NCI-H2029 treated with DMSO at 0.1 percent for 48 hours (cell line): ENCODE measurements around the gene C1S.
"Not testable (repeated sequence)": the region's sequence is repeated elsewhere in the genome, so short reads cannot be mapped to it uniquely, and the experiment has no call there.

Experiments
- DNase-seq: peaks from one replicate; lab custom pipeline; 2025; lab: John Stamatoyannopoulos, UW

C1S gene

DNA sequence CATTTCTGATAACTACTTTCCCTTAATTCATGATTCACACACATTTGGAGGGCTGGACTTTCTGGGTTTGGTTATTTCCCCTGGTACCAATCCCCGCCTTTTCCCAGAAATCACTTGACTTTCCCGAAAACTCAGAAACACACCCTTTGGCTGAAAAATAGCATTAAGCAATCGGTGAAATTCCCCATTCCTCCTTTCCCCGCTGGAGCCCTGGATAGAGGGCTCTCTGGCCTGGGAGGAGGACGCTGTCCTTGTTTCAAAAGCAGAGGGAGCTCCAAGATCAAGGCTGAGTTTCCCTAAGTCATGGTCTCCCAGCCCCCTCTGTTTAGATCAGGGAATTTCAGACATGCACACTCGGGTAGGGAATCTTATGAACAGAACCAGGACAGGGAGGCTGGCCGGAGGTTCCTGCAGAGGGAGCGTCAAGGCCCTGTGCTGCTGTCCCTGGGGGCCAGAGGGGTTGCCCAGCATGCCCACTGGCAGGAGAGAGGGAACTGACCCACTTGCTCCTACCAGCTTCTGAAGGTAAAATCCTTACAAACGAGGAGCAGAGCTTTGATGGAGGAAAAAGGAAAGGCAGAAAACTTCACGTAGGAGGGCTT lies at the start of gene C1S:
TSS of gene C1S (plus strand) at position 366 of the 602 bp plus-strand sequence. CDS start 1,195 bp downstream, outside the sequence.
- no peak for DNase-seq

DNA sequence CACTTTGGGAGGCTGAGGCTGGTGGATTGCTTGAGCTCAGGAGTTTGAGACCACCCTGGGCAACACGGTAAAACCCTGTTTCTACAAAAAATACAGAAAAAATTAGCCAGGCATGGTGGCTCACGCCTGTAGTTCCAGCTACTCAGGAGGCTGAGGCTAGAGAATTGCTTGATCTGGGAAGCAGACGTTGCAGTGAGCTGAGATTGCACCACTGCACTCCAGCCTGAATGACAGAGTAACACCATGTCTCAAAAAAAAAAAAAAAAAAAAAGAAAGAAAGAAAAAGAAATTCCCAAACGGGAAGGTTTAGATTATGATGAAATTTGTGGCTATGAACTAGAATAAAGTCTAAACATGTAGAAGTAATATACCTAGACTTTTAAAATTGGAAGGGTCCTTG lies 49.1 kb upstream of the C1S start:
- not testable (repeated sequence) for DNase-seq

- no peak for DNase-seq
These were observed 48.4 kb upstream of the C1S start for GRCh38 chr12:7012024-7012607.

DNA sequence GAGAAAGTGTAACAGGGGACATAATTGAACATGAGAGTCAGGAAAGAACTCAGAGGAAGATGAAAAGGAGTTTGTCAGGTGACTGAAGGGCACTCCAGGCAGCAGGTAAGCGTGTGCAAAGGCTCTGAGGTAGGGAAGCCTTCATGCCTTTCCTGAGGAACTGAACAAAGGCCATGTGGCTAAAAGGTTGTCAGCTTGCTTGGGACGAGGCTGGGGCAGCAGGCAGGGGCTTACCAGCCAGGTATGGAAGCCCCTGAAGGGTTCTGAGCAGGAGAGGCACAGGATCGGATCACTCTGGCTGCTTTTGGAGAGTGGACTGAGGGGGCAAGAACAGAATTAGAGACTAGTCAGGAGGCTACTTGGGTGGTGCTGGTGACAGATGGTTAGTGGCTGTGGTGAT lies 47.4 kb upstream of the C1S start:
- DNase-seq = no peak

GRCh38 chr12:7015555-7016370 lies 44.8 kb upstream of the C1S start:
- no peak for DNase-seq

- DNase-seq = no peak
These were observed 43.5 kb upstream of the C1S start for GRCh38 chr12:7016958-7017571.

DNA sequence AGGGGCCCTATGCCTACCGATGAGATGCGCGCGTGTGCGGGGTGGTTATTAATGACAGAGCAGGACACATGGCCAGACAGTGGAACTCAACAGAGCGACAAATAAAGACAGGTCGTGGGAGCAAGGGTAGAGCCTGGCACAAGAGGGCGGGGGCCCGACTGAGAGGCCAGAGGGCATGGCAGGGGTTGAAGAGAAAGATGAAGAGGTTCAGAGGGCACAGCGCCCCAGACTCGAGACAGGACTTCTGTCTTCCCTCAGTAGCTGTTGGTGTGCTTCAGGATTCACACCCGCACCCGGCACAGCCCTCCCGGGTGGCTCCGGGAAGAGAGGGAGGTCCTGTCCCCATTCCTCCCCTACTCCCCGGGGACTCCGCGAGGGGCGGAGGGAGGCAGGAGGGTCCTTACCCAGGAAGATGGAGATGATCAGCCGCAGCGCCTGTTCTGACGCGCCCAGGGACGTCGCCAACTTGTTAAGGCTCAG lies 42.6 kb upstream of the C1S start:
- DNase-seq = no peak

GRCh38 chr12:7018350-7019042 lies 42.0 kb upstream of the C1S start, which contains the start of gene LPCAT3:
LPCAT3 (minus strand) TSS chr12:7018476; CDS start chr12:7018424, 52 bp downstream.
- DNase-seq = peak; percentile 95

DNA sequence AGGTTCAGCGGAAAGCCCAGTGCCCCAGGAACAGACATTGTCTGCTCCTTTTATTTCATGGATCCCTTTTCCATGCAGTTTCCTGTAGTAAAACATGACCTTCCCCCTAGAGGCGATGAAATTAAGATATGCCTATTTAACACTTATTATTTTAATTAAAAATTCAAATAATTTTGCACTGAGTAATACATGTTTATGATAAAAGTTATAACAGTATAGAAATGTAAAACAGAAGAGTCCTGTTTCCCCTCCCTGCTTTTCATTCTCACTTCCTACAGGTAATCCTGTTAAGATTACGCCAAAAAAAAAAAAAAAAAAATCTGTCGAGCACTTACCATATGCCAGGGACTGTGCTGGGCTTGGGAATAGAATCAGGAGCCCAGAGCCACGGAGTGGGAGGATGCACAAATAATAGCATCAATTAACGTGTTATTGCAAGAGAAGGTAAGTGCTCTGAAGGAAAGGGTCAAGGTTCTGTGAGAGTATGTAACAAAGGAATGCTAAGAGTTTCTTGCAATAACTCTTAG lies 41.4 kb upstream of the C1S start:
- no peak for DNase-seq

- no peak for DNase-seq
These were observed 38.6 kb upstream of the C1S start for GRCh38 chr12:7021956-7022355.

- DNase-seq = no peak
These were observed 37.4 kb upstream of the C1S start for GRCh38 chr12:7023114-7023513.

GRCh38 chr12:7026854-7027253 lies 33.7 kb upstream of the C1S start:
- DNase-seq = no peak

DNA sequence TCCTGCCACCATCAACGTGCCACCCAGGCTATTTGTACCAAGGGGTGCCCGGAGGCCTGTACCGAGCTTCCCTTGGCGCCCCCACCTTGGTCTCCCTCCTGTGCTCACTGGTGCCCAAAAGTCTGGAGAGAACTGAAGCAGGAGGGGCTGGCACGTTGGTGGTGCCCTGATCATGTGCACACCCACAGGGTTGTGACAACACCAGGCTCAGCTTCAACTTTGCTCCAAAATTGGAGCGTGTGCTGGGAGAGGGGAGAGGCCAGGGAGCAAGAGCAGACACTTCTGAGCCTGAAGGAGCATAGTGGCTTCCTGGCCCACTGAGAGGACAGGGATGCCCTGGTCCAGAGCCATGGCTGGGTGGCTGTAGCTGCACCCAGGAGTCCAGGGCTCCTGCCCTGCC lies 29.2 kb upstream of the C1S start:
- no peak for DNase-seq

- no peak for DNase-seq
These were observed 27.5 kb upstream of the C1S start for GRCh38 chr12:7032990-7033389.

DNA sequence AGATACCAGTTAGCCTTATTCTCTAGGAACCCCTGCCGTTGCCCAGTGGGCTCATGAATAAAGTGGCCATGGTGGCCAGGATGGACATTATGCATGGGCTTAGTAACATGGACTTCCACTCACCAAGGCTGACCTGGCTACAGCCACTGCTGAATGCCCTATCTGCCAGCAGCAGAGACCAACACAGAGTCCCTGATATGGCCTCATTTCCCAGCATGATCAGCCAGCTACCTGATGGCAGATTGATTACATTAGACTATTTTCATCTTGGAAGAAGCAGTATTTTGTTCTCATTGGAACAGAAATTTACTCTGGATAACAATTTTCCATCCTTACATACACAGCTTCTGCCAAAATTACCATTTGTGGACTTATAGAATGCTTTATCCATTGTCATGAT lies 26.1 kb upstream of the C1S start:
- DNase-seq = no peak

DNA sequence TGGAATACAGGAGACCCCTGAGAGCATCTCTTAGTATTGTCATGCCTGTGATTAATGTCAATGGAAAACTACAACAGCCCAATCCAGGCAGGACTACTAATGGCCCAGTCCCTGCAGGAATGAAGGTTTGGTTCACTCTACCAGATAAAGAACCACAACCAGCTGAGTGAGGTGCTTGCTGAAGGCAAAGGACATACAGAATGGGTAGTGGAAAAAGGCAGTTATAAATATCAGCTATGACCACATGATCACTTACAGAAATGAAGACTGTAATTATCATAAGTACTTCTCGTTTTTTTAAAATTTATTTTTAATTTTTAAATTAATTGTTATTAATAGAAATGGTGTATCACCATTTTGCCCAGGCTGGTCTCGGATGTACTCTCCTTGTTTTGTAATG lies 25.1 kb upstream of the C1S start:
- no peak for DNase-seq

DNA sequence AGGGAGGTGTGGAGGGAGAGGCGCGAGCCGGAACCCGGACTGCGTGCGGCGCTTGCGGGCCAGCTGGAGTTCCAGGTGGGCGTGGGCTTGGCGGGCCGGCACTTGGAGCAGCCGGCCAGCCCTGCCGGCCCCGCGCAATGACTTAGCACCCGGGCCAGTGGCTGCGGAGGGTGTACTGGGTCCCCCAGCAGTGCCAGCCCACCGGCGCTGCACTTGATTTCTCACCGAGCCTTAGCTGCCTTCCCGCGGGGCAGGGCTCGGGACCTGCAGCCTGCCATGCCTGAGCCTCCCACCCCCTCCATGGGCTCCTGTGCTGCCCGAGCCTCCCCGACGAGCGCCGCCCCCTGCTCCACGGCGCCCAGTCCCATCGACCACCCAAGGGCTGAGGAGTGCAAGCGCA lies 23.1 kb upstream of the C1S start:
- not testable (repeated sequence) for DNase-seq

DNA sequence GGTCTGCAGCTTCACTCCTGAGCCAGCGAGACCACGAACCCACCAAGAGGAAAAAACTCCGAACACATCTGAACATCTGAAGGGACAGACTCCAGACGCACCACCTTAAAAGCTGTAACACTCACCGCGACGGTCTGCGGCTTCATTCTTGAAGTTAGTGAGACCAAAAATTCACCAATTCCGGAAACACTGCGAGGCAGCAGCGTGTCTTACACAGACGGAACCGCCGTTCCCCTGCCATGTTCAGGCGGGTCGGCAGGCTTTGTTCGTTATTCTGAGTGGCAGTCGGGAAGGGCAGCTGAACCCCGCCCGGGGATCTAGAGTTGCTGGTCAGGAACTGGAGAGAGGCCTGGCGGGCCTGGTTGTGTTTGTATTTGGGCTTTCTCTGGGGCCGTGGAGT lies 21.9 kb upstream of the C1S start:
- no peak for DNase-seq

DNA sequence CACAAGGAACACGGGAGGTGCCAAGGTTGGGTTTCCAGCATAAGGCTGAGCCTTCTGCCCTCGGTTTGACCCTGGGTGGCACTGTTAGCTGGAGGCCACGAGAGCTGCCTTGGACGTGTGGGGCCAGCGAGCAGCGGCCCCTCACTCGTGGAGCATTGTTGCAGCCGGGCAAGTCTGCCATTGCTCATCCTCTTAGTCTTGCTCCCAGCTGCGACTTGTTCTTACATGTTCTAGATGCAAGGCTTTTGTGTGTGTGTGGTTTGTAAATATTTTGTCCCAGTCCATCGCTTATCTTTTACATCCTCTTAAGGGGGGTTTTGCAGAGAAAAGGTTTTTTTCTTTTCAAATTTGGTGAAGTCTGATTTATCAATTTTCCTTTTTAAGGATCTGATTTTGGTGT lies 21.1 kb upstream of the C1S start:
- DNase-seq = no peak

- peak; percentile 7 for DNase-seq
These were observed 17.7 kb upstream of the C1S start for GRCh38 chr12:7042842-7043241.

GRCh38 chr12:7045913-7046312 lies 14.6 kb upstream of the C1S start:
- no peak for DNase-seq
